Endodermal cell (in vitro differentiated cells): ENCODE measurements around the gene IGIP. TPM values are rescaled to one million over a fixed set of nuclear protein-coding genes. Genes with fewer than 3 reads are reported as not detected.

Experiments used
- DNase-seq: peaks from one replicate; pipeline ENCODE4 v3.0.0-alpha.2; 2017
- H3K27ac ChIP-seq: 2 replicates; pipeline ENCODE4 v1.5.1; 2013; ENCODE audit warnings: mild to moderate bottlenecking, low read depth, low read length, moderate library complexity
- H3K27me3 ChIP-seq: 2 replicates; pipeline ENCODE4 v1.6.1; 2013; ENCODE audit warnings: mild to moderate bottlenecking, low read length, moderate library complexity; ENCODE audit not compliant: insufficient read depth, control insufficient read depth, poor library complexity, severe bottlenecking
- H3K36me3 ChIP-seq: 2 replicates; pipeline ENCODE4 v1.7.0; 2013; ENCODE audit warnings: mild to moderate bottlenecking, low read length, moderate library complexity; ENCODE audit not compliant: control insufficient read depth, insufficient read depth
- H3K4me1 ChIP-seq: one replicate; pipeline ENCODE4 v1.7.0; 2013; ENCODE audit warnings: low read length; ENCODE audit not compliant: control insufficient read depth, insufficient read depth
- H3K4me3 ChIP-seq: 2 replicates; pipeline ENCODE4 v1.5.1; 2013; ENCODE audit warnings: mild to moderate bottlenecking, low read length, moderate library complexity
- H3K9ac ChIP-seq: 2 replicates; pipeline ENCODE4 v1.6.1; 2013; ENCODE audit warnings: mild to moderate bottlenecking, low read length, moderate library complexity; ENCODE audit not compliant: poor library complexity, severe bottlenecking; ENCODE audit errors: extremely low read depth
- H3K9me3 ChIP-seq: 2 replicates; pipeline ENCODE4 v1.6.1; 2013; ENCODE audit warnings: mild to moderate bottlenecking, low read length, moderate library complexity; ENCODE audit not compliant: control insufficient read depth
- H3K27ac Mint-ChIP-seq: 2 replicates; pipeline ENCODE4 v1.8.0; 2020; ENCODE audit warnings: mixed read lengths
- H3K27me3 Mint-ChIP-seq: 2 replicates; pipeline ENCODE4 v1.8.0; 2021; ENCODE audit warnings: mild to moderate bottlenecking, mixed read lengths; ENCODE audit not compliant: insufficient read depth
- H3K36me3 Mint-ChIP-seq: 2 replicates; pipeline ENCODE4 v1.8.0; 2020; ENCODE audit warnings: low read depth, mixed read lengths
- H3K4me1 Mint-ChIP-seq: 2 replicates; pipeline ENCODE4 v1.8.0; 2020; ENCODE audit warnings: mixed read lengths
- H3K4me3 Mint-ChIP-seq: 2 replicates; pipeline ENCODE4 v1.8.0; 2020; ENCODE audit warnings: mild to moderate bottlenecking, moderate library complexity, mixed read lengths
- H3K9me3 Mint-ChIP-seq: 2 replicates; pipeline ENCODE4 v1.8.0; 2020; ENCODE audit warnings: mild to moderate bottlenecking, mixed read lengths
- WGBS, 2 experiments: methylation state at CpG; one replicate each; pipeline versions ENCODE4 v1.1.5 to v1.1.7; 2013; ENCODE audit warnings: missing lambda C conversion rate in 2 of 2, mixed read lengths in 1 of 2; ENCODE audit not compliant: insufficient coverage in 1 of 2, insufficient read length in 1 of 2; 5-methylcytosine and 5-hydroxymethylcytosine counted together
- total RNA-seq, 2 donors: library from RNA; stranded (reverse); fragmentation: NEBNext Ultra II Directional in 1 of 2; extraction: Animal tissue kit (Norgen Biotek cat#: 25700) in 1 of 2; gene quantifications; 2 replicates in 1 of 2; 3 replicates in 1 of 2; pipeline ENCODE4 v1.2.1, GENCODE V29; 2021
- TF ChIP-seq, protein P1 (sequence below): fragments of 200-600 bp; sonication (generic); conservative IDR thresholded peaks from 2 replicates; pipeline ENCODE4 v1.5.0; 2021; ENCODE audit warnings: antibody characterized with exemption, mild to moderate bottlenecking

IGIP gene
- total RNA-seq, 2 donors from 2014 or later, result 2.0 to 2.5 TPM

DNA sequence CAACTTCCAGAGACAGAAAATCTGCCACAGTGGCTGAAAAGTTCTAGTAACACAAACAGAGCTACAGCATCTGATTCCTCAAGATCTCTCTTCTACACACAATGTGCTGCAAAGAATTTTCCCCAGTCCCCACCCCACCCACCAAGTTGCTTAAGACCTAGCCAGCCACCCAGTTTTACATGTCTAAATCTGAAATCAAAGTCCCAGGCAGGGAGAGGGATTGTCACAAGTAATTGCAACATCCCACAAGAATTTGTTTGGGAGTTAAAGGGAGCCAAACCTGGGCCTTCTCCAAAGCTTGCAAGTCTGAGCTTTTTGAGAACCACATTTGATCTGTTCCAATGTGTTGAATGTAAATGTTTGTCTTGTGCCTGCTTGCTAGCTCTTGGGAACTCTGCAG is 15.5 kb downstream of the IGIP start:
- Mint-ChIP-seq H3K27ac (no peak overlapping the region), H3K27me3 (peaks cover 45% of the 10 kb centered on the region), H3K4me1 (peaks cover 12% of the 10 kb centered on the region), H3K9me3 (no peaks in the 10 kb centered on the region), H3K36me3 (no peaks in the 10 kb centered on the region), H3K4me3 (no peak overlapping the region)
- H3K4me1 ChIP-seq, result peaks cover 9% of the 10 kb centered on the region
- TF ChIP-seq, protein P1, sequence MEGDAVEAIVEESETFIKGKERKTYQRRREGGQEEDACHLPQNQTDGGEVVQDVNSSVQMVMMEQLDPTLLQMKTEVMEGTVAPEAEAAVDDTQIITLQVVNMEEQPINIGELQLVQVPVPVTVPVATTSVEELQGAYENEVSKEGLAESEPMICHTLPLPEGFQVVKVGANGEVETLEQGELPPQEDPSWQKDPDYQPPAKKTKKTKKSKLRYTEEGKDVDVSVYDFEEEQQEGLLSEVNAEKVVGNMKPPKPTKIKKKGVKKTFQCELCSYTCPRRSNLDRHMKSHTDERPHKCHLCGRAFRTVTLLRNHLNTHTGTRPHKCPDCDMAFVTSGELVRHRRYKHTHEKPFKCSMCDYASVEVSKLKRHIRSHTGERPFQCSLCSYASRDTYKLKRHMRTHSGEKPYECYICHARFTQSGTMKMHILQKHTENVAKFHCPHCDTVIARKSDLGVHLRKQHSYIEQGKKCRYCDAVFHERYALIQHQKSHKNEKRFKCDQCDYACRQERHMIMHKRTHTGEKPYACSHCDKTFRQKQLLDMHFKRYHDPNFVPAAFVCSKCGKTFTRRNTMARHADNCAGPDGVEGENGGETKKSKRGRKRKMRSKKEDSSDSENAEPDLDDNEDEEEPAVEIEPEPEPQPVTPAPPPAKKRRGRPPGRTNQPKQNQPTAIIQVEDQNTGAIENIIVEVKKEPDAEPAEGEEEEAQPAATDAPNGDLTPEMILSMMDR, result no peak
- no peak overlapping the region for H3K4me3 ChIP-seq
- no peak overlapping the region for H3K27ac ChIP-seq
- no peaks in the 10 kb centered on the region for H3K9me3 ChIP-seq
- H3K36me3 ChIP-seq, result no peaks in the 10 kb centered on the region
- H3K27me3 ChIP-seq, result peaks cover 36% of the 10 kb centered on the region
- DNase-seq, result no peak
- no peak overlapping the region for H3K9ac ChIP-seq

DNA sequence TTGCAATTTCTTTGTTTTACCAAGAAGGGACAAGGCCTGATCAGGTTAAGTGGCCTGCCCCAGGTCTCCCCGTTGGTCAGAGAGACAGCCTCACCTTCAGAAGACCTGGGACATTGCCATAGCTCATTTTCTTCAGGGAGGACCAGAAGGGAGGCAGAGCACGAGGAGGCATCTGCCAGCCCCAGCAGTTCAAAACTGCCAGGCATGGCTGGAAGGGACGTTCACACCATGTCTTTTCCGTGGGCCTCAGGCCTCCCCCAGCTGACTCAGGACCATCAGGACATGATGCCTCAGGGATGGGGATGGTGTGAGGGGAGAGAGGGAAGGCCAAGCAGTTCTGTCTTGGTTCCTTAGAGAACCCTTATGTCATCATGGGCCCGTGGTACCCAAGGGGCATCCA is 16.5 kb downstream of the IGIP start:
- H3K27ac Mint-ChIP-seq, result no peak overlapping the region
- no peak overlapping the region for H3K27ac ChIP-seq
- no peaks in the 10 kb centered on the region for H3K36me3 ChIP-seq
- peaks cover 9% of the 10 kb centered on the region for H3K4me1 ChIP-seq
- DNase-seq, result no peak
- peaks cover 52% of the 10 kb centered on the region for H3K27me3 Mint-ChIP-seq
- H3K9me3 ChIP-seq, result no peaks in the 10 kb centered on the region
- H3K9me3 Mint-ChIP-seq, result no peaks in the 10 kb centered on the region
- WGBS, 2 experiments, result 75 to 82% methylated on average over 2 to 5 of the region's 5 CpGs
- no peaks in the 10 kb centered on the region for H3K36me3 Mint-ChIP-seq
- H3K9ac ChIP-seq, result no peak overlapping the region
- H3K4me3 Mint-ChIP-seq, result no peak overlapping the region
- H3K4me3 ChIP-seq, result no peak overlapping the region
- H3K4me1 Mint-ChIP-seq, result peaks cover 15% of the 10 kb centered on the region
- TF ChIP-seq, protein P1, result no peak
- peaks cover 46% of the 10 kb centered on the region for H3K27me3 ChIP-seq

DNA sequence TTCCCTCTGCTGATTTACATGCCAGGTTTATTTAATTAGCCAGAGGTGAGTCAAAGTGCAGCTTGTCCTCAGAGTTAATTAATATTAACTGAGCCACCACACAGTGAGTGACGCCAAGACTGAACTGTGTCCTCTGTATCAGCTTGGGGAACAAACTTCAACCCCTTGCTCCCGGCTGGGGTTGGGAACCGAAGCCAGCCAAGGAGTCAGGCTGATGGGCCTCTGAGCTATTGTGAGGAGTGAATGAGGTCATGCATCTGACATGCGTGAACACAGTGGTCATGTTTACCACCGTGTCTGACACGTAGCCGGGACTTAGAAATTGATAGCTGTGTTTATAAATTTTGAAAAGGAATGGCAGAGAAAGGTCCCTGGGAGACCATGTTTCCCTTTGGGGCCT is 17.1 kb downstream of the IGIP start:
- peaks cover 59% of the 10 kb centered on the region for H3K27me3 Mint-ChIP-seq
- H3K9me3 Mint-ChIP-seq, result no peaks in the 10 kb centered on the region
- H3K4me3 Mint-ChIP-seq, result no peak overlapping the region
- peaks cover 15% of the 10 kb centered on the region for H3K4me1 Mint-ChIP-seq
- TF ChIP-seq, protein P1, result no peak
- H3K27ac Mint-ChIP-seq, result no peak overlapping the region
- Histone ChIP-seq H3K9me3 (no peaks in the 10 kb centered on the region), H3K4me1 (peaks cover 9% of the 10 kb centered on the region), H3K27me3 (peaks cover 52% of the 10 kb centered on the region), H3K27ac (no peak overlapping the region), H3K36me3 (no peaks in the 10 kb centered on the region), H3K4me3 (no peak overlapping the region), H3K9ac (no peak overlapping the region)
- no peak for DNase-seq
- 93 to 100% methylated on average over 3 to 7 of the region's 7 CpGs for WGBS, 2 experiments
- H3K36me3 Mint-ChIP-seq, result no peaks in the 10 kb centered on the region
